HEK293T (cell line): ENCODE results near the gene NRXN2.

ENCODE experiments used
- ARNT ChIP-seq: fragments of 450-650 bp; IDR thresholded peaks from 2 replicates; pipeline ENCODE4 v1.6.1; 2017; ENCODE audit warnings: mild to moderate bottlenecking
- BHLHE40 ChIP-seq: fragments of 450-650 bp; IDR thresholded peaks from 2 replicates; pipeline ENCODE4 v1.6.1; 2016; ENCODE audit warnings: mild to moderate bottlenecking, moderate library complexity, borderline replicate concordance
- ELF4 ChIP-seq: fragments of 450-650 bp; IDR thresholded peaks from 2 replicates; pipeline ENCODE4 v1.6.1; 2017; ENCODE audit warnings: antibody characterized with exemption
- FOXA1 ChIP-seq: fragments of 450-650 bp; IDR thresholded peaks from 2 replicates; pipeline ENCODE4 v1.6.1; 2016; ENCODE audit warnings: mild to moderate bottlenecking
- FOXK2 ChIP-seq: fragments of 450-650 bp; IDR thresholded peaks from 2 replicates; pipeline ENCODE4 v1.6.1; 2016; ENCODE audit warnings: mild to moderate bottlenecking
- FOXM1 ChIP-seq: fragments of 450-650 bp; IDR thresholded peaks from 2 replicates; pipeline ENCODE4 v1.6.1; 2017; ENCODE audit warnings: mild to moderate bottlenecking, borderline replicate concordance
- HDGF ChIP-seq: fragments of 450-650 bp; IDR thresholded peaks from 2 replicates; pipeline ENCODE4 v1.6.1; 2017; ENCODE audit warnings: antibody characterized with exemption, borderline replicate concordance
- L3MBTL2 ChIP-seq: fragments of 450-650 bp; conservative IDR thresholded peaks from 2 replicates; pipeline ENCODE4 v1.6.1; 2016; ENCODE audit warnings: mild to moderate bottlenecking
- NFRKB ChIP-seq: fragments of 450-650 bp; IDR thresholded peaks from 2 replicates; pipeline ENCODE4 v1.6.1; 2016; ENCODE audit warnings: mild to moderate bottlenecking, moderate library complexity
- SUZ12 ChIP-seq: fragments of 450-650 bp; IDR thresholded peaks from 2 replicates; pipeline ENCODE4 v1.6.1; 2016; ENCODE audit warnings: mild to moderate bottlenecking
- TARDBP ChIP-seq: fragments of 450-650 bp; IDR thresholded peaks from 2 replicates; pipeline ENCODE4 v1.6.1; 2016

- TF ChIP-seq ARNT (no peak), SUZ12 (no peak), L3MBTL2 (no peak), NFRKB (no peak), BHLHE40 (no peak), FOXA1 (no peak), HDGF (no peak), ELF4 (no peak), TARDBP (no peak), FOXM1 (no peak), FOXK2 (no peak)
Measured at GRCh38 chr11:64694821-64695365, 28.1 kb downstream of the NRXN2 start.
